ENCODE data around the gene ULK4. TPM values are rescaled to one million over a fixed set of nuclear protein-coding genes. Genes with fewer than 3 reads are reported as not detected.

The ULK4 gene
- total and polyA plus RNA-seq, 9 of the 15 experiments (the other 6 are each of a cell fraction or from before 2014, with no cell fraction given): 3.0 to 5.9 (median 3.5) TPM

GRCh38 chr3:41357271-41357670, 604.6 kb downstream of the ULK4 start:
- Histone ChIP-seq H3K27me3 (ENCODE audit: control insufficient read depth in 2 of 2, insufficient read depth in 2 of 2, low read length in 2 of 2) (peaks cover 0 to 9% of the 10 kb centered on the region in 2 experiments; a peak in 2 of 5 replicates), H3K9me3 (replicated peaks; ENCODE audit: control insufficient read depth, insufficient read depth, low read depth, low read length) (no peaks in the 10 kb centered on the region), H3K9me1 (ENCODE audit: control insufficient read depth, insufficient read depth, low read length) (no peaks in the 10 kb centered on the region), H3K79me2 (ENCODE audit: control insufficient read depth, insufficient read depth, low read length) (no peaks in the 10 kb centered on the region), H3K36me3 (ENCODE audit: control insufficient read depth, insufficient read depth, low read length) (no peaks in the 10 kb centered on the region), H3K4me3 (no peak overlapping the region), H3K9ac (ENCODE audit: insufficient read depth in 1 of 2, low read depth in 2 of 2, low read length in 2 of 2) (no peak overlapping the region), H3K4me1 (replicated peaks in 1 of 2; ENCODE audit: control insufficient read depth in 2 of 2, insufficient read depth in 2 of 2, low read length in 2 of 2) (no peaks in the 10 kb centered on the region), H3K27ac (ENCODE audit: extremely low read depth, low read depth, low read length) (no peak overlapping the region), H2AFZ (ENCODE audit: low read depth, low read length) (no peak overlapping the region), H4K20me1 (replicated peaks; ENCODE audit: control insufficient read depth, insufficient read depth, low read length) (peaks cover 4% of the 10 kb centered on the region; the same call in 1 of the 2 replicates), H3K4me2 (ENCODE audit: insufficient read depth, low read length) (no peak overlapping the region)
- ATAC-seq (no peak), FAIRE-seq (no peak), DNase-seq (ENCODE audit: extremely low read depth in 1 of 4, low spot score in 3 of 4) (no peak)
- BruUV-seq (replicated peaks): no TSS peak
- TF ChIP-seq ZNF23 (CRISPR knock-in tag; IDR thresholded peaks at IDR 0.05) (no peak), XRCC5 (IDR thresholded peaks at IDR 0.05; ENCODE audit: low read depth, low read length) (no peak), JUN (IDR thresholded peaks at IDR 0.05; ENCODE audit: borderline replicate concordance, low read depth, low read length) (no peak), JUN (CRISPR knock-in tag; IDR thresholded peaks at IDR 0.05; ENCODE audit: borderline replicate concordance) (no peak), ZNF740 (CRISPR knock-in tag; IDR thresholded peaks at IDR 0.05) (no peak), ZNF740 (tag; IDR thresholded peaks at IDR 0.05) (no peak), ZFP91 (CRISPR knock-in tag; IDR thresholded peaks at IDR 0.05) (no peak), ZNF175 (CRISPR knock-in tag; IDR thresholded peaks at IDR 0.05; ENCODE audit: low read depth) (no peak), ZNF263 (CRISPR knock-in tag; IDR thresholded peaks at IDR 0.05; ENCODE audit: borderline replicate concordance) (no peak), ATF7 (IDR thresholded peaks at IDR 0.05) (no peak), ZBTB43 (CRISPR knock-in tag; IDR thresholded peaks at IDR 0.05) (no peak), CC2D1A (IDR thresholded peaks at IDR 0.05) (no peak), IRF9 (tag; IDR thresholded peaks at IDR 0.05) (no peak), CHD2 (IDR thresholded peaks at IDR 0.05; ENCODE audit: low read depth, low read length) (no peak)
- TF ChIP-seq, protein P1, sequence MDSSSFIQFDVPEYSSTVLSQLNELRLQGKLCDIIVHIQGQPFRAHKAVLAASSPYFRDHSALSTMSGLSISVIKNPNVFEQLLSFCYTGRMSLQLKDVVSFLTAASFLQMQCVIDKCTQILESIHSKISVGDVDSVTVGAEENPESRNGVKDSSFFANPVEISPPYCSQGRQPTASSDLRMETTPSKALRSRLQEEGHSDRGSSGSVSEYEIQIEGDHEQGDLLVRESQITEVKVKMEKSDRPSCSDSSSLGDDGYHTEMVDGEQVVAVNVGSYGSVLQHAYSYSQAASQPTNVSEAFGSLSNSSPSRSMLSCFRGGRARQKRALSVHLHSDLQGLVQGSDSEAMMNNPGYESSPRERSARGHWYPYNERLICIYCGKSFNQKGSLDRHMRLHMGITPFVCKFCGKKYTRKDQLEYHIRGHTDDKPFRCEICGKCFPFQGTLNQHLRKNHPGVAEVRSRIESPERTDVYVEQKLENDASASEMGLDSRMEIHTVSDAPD (CRISPR knock-in tag; IDR thresholded peaks at IDR 0.05): no peak
- TF ChIP-seq, protein P2, sequence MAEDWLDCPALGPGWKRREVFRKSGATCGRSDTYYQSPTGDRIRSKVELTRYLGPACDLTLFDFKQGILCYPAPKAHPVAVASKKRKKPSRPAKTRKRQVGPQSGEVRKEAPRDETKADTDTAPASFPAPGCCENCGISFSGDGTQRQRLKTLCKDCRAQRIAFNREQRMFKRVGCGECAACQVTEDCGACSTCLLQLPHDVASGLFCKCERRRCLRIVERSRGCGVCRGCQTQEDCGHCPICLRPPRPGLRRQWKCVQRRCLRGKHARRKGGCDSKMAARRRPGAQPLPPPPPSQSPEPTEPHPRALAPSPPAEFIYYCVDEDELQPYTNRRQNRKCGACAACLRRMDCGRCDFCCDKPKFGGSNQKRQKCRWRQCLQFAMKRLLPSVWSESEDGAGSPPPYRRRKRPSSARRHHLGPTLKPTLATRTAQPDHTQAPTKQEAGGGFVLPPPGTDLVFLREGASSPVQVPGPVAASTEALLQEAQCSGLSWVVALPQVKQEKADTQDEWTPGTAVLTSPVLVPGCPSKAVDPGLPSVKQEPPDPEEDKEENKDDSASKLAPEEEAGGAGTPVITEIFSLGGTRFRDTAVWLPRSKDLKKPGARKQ (CRISPR knock-in tag; IDR thresholded peaks at IDR 0.05): no peak
- ChIA-PET POLR2A (no interaction called here), CTCF (ENCODE audit: low intra/inter-chr PET ratio) (no interaction called here)
- intact Hi-C loops (cut with micrococcal nuclease) (no loop called here), in situ Hi-C loops (cut with MboI) (no loop called here)
- WGBS (ENCODE audit: insufficient coverage, low coverage, missing lambda C conversion rate): 1% methylated on average over 9 of the region's 9 CpGs

All from K562 (cell line).